Stimulated activated CD4-positive, alpha-beta T cell treated with anti-CD3 and anti-CD28 coated beads, Interleukin-12 subunit alpha, Interleukin-12 subunit beta, amount 100 ng/mL, for 4 hours (primary cell): Measurements from ENCODE around the gene BNC2.

Experiments
- DNase-seq: peaks from one replicate; pipeline ENCODE4 v3.0.0-alpha.2; 2020

BNC2 gene

DNA sequence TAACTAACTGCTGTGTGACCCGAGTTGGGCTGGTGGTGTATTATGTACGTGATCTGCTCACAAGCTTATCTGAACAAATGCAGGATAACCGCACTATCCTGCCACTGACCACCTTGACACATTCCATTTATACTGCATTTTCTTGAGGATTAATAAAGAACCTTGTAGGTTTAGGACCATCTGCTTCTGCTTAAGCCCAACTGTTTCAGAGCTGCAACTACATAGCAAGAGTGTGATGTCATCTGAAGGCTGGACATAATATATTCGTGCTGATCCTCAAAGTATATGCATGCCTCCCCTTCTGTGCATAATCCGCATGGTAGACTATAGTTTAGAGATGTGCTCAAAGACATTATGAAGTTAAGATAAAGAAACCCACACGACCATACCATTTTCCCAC is 435.9 kb downstream of the BNC2 start:
- no peak for DNase-seq

DNA sequence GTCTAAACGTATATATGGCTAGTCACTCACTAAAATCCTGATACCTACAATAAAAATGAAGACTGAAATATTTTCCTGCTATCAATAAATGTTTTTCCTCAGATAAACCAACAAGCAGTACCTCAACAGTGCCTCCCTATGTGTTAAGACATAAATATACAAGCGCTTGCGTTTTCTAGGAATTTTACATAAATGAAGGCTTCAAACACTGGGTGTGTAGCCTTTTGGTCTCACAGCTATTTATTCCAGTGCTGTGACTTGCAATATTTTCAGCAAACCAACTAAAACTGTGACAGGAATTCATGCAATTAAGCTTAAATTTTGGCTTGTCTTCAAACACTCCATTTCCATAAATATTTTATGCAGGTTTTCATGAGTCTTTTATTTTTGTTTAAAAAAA is 437.0 kb downstream of the BNC2 start:
- DNase-seq, result no peak

DNA sequence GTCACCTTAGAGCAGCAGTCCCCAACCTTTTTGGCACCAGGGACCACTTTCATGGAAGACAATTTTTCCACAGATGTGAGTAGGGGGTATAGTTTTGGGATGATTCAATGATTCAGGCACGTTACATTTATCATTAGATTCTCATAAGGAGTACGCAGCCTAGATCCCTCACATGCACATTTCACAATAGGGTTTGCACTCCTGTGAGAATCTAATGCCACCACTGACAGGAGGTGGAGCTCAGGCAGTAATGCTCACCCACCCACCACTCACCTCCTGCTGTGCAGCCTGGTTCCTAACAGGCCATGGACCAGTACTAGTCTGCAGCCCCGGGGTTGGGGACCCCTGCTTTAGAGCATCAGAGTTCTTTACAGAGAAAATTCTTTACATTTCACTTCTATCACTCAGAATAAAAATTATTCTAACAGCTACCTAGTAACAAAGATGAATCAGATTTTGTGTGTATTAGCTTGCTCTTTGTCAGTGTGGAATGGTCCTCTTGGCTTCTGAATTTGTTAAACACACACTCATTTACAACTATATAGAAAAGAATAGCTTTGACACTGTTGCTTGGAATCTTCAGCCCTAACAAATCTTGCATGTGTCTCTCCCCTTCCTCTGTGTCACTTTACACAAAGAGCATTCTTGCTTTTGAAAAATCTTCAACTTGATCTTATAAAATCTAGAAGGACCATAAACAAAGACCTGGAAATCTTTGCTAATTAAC is 438.6 kb downstream of the BNC2 start:
- DNase-seq, result no peak

DNA sequence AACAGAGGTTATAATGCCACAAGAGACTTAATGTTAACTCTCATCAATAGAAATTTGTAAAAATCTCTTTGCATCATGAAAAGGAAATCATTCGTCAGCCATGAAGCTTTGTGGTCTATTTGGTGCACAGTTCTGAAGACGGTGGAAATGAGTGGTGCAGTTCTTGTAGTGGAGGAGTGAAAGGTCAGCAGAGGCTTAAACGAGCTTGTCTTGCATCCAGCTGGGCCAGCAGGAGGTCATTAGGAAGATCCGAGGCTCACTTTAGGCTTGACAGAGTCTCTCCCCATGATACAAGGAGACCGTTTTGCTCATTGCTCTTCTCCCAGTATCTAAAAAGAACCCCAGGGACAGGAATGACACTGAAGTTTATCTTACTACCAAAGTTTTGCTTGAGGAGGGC is 440.8 kb downstream of the BNC2 start:
- no peak for DNase-seq

DNA sequence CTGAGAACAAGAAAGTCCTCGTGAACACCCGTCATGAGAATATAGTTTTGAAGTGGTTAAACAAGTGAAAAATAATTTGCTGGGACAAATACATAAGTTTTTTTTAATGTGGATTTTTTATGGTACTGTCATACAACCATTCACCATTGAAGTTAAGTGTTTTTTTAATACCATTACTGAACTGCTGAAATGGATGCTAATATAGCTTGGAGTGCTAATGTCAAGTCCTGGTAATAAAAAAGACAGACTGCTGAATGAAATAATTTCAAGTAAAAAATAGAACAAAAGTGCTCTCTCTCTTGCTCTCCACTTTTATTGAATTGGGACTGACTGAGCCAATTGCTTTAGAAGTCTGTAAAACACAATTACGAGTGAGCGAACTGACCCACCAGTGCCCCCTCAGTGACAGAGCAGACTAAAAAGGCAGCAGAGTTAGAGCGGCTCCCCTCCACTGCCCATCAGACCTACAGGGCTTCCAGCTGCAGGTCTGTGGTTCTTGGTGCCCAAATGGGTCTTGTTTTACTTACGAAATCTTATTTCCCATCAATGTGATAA is 442.5 kb downstream of the BNC2 start:
- DNase-seq, result no peak

DNA sequence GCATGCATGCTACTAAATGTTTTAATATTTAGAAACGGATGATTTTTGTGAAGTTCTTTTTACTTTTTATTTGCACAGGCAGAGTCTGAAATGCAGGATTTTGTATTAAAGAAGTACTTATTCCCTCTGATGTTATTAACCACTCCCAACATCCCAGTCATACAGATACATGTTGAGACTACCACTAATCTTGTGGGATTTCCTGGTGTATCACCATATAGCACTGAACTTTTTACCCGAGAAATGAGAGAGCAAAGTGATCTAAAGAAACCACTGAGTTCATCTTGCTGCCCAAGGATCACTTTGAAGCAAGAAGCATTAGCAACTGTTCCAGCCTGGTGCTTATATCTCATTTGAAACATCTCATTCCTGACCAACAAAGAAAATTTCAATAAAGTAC is 443.8 kb downstream of the BNC2 start:
- no peak for DNase-seq

DNA sequence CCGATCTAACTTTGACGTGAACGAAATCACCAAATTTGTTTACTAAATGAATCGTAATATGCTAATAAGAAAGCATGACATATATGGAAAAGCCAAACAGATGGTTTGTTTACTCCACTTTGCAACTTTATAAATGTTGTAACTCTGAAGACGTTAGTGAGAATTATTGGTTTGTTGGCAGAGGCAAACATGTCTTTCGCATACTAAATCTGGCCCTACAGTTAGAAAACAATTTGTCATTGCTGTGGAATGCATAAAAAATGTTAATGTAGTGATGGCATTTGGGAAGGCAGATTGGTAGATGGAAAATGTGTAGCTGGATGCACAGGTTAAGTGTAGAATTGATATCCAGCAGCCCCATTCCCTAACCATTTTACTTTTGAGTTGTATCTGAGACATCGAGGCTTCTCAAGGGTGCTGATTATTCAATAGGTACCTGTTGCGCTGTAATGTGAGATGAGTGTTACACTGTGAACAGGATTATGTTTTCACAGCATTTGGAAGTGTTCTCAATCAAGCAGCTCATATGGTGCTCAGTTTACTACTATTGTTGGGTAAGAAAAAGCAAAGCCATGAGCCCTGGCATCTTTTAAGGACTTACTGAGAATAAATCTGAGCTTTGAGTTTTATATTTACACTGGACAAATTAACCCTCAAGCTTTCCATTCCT is 444.8 kb downstream of the BNC2 start:
- DNase-seq, result no peak

DNA sequence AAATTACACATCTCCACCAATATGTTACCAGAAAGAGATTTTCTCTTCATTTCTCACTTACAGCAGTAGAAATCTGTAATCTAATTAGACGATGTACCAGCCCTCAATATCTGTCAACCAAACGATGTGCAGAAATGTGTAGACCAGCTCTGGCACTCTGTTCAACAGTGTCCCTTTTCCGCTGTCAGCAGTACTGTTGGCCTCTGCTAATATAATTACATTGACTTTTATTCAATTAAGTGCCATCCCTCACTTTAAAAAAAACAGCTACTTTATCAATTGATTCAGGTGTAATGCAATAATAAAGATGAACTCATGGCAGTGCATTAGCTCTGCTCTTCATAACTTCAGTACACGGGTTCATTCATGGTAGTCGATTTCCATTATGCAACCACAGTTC is 448.4 kb downstream of the BNC2 start:
- DNase-seq, result no peak

DNA sequence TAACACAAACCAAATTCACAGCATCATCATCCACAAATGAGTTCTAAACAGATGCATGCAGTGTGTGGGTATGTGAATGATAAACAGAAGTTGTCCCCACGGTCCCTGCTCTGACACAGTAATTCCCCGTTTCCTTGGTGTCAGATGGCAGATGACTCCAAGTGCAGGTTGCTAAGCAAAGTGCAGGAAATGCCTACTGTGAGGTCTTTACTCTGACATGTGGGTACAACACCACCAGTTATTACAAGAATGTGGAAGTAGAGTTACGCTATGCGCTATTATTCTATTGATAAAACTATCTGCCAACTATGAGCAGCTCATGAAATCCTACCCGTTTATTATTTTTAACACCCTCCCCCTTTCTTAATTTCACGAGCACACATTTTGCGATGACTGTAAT is 448.9 kb downstream of the BNC2 start:
- no peak for DNase-seq

DNA sequence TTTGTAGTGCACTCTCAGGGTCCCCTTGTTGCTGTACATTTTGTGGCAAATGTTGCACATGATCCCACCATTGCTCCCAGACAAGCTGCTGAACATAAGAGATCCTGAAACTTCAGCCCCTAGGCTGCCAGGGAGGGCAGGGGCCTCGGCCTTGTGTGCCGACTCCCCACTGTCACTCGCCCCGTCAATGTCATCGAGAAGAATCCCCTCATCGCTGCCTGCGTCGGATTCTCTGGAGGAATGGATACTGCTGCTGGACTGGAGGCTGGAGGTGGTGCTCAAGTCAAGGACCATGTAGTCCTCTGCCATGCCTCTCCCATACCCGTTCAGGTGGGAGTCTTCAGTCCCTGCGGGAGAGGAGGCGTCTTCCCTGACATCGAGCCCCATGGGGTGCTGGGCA is 451.3 kb downstream of the BNC2 start:
- no peak for DNase-seq

DNA sequence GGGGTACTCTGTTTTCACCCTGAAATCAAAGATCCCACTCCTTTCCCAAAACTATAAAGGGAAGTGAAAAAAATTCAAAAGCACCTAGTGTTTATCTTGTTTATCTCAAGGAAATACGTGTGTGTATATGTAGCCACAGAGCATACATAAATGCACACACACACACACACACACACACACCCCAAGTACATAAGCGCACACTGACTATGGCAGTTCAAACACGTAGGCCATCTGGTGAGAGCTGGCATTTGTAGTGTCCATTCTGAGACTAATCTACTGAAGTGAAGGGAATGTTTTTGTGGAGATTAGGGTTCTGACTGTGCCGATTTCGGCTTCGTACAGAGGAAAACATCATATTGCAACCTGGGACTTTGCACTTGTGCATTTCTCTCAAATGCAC is 451.7 kb downstream of the BNC2 start:
- DNase-seq, result no peak

DNA sequence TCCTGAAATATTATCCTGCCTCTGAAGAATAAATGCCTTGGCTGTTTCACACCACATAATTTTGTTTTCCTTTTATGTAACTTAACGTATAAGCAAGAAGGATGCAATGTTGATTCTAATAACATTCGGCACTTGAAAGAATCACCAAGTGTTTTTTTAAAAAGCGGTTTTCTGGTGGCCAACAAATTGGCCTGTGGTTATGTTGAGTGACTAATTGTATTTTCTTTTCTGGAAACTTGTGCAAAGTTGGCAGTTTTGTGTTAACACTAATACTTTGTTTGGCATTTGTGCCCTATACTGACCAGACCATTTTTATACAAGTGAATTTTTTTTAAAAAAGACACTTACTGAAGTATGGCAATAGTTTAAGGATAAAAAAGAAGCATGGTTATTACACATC is 452.7 kb downstream of the BNC2 start:
- DNase-seq, result no peak

DNA sequence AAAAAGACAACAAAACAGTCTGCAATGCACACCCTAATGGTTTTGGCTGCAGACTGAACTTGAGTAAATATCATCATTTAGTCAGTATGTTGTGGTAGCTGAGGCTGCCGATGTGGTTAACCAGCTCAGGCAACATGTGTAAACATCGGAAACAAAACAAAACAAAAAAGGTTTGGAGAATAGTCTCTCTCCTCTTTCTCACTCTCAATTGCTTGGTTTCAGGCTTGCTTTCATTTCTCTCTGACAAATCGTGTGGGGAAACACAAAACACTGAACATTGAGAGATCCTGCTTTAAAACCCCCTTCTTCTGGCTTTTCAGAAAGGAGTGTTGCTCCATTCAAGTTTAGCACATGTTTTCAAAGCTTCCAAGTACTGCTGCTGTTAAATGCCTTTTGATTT is 453.3 kb downstream of the BNC2 start:
- DNase-seq, result no peak

DNA sequence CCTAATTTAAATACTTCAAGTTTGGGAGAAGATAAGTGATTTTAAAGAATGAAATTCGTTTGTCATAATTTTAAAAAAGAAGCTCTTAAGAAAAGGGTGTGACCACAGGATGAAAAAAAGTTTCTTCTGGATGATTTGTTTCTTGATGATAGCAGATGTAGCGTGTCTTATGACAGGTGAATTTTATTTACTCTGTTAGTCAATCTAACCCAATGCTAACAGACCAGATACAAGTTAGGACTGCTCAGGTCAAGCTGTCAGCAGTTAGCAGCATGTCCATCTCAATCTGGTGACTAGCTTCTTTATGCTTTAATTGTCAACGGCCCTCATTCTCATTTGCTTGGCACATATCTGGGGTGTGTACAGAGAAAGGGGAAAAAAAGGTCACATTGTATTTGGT is 456.0 kb downstream of the BNC2 start:
- DNase-seq, result no peak

DNA sequence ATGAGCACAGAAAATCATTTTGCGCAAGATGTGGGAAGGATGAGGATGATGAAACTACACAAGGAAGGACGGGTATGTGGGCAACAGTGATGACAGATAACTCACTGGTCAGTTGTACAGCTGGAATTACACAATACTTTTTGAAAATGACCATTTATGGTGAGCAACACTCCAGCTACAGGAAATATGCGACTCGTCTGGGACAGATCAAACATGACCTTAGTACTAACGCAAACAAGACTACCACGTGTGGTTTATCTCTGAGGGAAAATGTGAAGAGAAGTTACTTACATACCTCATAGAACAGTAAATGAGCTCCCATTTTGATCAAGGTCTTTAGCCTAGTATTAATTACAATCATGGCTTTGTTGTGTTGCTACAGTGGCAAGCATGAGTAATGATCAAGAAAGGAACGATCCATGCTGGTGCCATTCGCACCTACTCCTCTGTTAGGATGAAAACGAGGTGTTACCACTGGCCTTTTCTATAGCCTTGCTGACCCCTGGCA is 456.9 kb downstream of the BNC2 start:
- DNase-seq, result no peak

DNA sequence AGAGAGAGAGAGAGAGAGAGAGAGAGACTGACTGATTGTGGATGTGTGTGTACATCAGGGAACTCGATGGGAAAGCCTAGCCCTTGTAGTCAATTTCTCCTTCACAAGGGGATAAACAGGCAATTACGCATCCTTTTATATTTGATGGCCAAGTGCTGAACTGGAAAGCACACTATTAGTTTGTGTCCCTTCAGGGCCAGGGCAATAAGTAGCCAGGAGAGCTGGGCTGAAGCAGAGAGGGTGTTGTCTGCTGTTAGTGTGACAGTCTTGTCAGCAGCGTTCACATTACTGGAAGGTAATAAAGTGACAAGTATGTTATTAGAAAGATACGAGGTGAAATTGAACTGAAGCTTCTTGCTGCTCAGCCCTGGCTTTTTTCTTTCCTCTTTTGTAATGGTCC is 457.7 kb downstream of the BNC2 start:
- DNase-seq, result no peak

DNA sequence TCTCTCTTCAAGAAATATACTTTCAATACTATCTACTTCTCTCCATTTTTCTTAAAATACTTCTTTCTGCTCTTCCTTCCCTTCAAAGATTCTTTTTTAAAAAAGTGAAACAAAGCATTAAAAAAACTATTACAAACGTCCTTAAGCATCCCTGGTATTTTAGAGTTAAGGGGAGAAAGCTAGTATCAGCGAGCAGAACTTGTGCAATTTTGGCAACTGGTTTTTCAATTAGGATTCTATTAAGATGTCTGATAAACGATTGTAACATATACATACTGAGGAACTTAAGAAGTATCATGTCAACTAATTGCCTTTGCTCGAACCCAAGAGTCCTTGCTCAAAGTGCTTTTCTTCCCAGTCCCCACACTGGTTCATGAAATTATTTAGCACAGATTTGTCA is 459.2 kb downstream of the BNC2 start:
- DNase-seq, result no peak

DNA sequence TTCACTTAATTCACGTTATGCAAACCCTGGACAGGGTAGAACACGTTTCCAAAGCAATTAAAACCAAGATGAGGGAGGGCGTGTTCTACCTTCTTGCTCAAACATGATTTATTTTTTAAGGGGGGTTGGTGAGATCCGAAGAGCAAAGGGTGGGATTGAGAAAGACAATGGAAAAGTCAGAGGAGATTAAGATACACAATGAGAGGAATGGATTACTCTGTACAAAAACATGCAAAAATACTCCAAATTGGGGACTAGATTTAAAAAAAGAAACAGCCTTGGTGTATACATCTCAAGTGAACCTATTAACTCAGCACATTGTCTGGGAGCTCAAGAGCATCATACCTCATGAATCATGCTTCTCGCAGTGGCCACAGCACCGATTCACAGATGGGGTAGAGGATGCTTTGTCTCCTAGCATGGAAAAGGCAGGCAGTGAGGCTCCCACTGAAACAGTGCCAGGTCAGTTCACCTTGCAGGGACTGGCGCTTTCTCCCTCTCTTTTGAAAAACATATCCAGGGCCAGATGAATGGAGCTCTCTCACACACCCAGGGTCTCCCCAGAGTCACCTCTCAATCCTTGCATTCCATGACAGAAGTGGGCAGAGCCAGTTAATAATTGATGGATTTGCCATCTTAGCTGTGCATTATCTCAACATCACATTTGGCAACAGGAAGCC is 459.7 kb downstream of the BNC2 start:
- no peak for DNase-seq

DNA sequence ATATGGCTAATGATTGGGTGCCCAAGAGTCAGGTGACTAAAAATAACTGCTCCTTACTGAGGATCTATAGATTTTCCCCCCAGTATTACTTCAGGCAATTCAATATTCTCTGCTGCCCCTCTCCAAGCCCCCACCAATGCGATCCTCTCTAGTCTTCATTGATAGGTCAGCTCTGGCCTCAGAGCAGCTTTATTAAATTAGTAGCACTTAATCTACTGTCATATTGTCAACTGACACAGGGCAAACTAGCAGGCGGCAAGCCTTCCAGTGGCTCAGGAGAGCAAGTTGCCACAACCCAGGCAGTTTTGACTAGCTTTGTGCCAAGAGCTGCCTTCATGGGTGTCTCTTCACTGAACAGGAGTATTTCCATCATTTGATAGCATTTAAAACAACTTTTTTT is 462.9 kb downstream of the BNC2 start:
- no peak for DNase-seq

DNA sequence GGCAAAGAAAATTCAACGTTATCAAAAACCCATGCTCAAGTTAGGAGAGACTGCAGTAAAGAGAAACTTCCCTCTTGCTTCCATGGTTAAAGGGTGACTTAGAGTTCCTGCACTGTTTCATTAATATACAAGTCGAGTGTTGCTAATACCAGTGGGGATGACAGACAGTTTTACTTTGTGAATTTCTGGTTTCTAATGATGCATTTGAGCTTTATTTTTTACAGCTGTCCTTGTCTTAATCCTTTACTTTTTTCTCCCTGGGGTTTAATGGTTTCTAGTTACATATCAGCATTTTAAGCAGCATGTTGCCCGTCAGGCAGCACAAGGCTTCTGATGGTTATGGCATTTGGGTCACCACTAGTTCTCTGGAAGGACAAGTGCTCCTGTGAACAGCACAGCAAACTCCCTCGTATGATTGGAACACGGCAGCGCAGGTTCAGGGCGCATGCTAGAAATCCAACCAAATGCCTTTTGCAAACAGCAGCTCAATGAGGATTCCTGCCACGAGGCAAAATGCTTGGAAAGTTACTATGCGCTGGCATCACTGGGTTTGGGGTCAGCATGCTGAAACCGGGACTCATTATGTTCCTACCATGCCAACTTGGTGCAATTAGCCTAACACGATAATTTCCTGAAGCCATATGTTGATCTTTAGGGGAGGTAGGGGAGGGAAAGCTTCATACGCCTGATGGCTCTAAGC is 463.8 kb downstream of the BNC2 start:
- no peak for DNase-seq

DNA sequence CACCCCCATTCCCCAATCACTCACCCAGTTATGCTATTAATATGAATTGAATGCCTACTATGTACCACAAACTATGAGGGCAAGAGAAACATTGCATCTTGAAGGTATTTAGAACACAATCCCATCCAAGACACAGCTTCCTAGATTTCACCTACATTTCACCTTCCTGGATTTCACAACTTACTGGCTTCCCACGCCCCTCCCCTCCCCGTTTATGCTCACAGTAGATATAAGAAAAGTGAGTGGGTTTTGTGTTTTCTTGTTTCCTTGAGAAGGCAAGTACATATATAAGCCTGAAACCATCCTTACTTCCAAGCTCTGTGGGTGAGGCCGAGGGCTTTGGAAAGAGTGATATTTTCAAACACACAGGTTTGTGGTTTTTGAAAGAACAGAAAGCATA is 465.0 kb downstream of the BNC2 start:
- no peak for DNase-seq

DNA sequence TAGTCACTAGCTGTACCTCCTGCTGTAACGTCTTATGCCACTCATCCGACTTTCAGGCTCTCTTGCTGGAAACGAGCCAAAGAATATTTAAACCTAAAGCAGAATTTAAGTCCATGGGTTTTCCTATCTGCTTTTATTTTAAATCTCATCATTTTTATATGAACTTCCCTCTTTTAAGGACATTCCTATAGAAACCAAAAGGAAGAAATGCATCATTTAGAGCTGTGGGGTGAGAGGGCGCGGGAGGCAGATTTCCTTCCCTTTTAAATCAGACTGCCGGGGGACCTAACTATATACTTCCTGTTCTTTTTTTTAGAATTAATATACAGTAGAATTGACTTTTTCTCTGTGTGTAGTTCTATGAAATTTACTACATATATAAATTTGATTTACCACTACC is 468.8 kb downstream of the BNC2 start:
- no peak for DNase-seq

DNA sequence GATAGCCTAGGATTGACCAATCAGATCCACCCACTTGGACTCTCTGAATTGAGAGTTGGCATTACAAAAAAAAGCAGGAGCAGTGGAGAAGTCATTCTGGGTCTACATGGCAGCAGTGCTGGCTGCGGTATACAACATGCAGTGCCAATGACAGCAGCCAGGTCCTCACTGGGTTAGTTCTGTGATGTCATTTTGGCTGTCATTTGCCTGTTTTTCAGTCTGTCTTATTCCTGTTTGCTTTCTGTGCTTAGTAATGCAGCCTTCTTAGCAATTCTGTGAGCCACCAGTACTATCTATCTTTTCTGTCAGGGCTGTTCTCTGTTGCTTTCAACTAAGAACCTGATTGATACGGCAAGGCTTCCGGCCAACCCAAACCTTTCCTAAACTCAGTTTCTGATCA is 471.8 kb downstream of the BNC2 start:
- no peak for DNase-seq
